NCI-H1092 treated with DMSO at 0.1 percent for 48 hours (cell line): ENCODE data around the gene SGK2.

Source experiments
- DNase-seq: peaks from one replicate; lab custom pipeline; 2025; lab: John Stamatoyannopoulos, UW

Gene SGK2

GRCh38 chr20:43558412-43559146, at the start of gene SGK2:
Gene SGK2, plus strand, starts transcription at chr20:43559027. Its CDS starts 7,469 bp downstream, at chr20:43566496.
- no peak for DNase-seq

- DNase-seq = no peak
These were observed 46.9 kb upstream of the SGK2 start for GRCh38 chr20:43511879-43512278.

- no peak for DNase-seq
These were observed 45.4 kb upstream of the SGK2 start for GRCh38 chr20:43513372-43513930.

- DNase-seq = peak; percentile 98
These were observed 44.7 kb upstream of the SGK2 start for GRCh38 chr20:43513931-43514647.

- DNase-seq = no peak
These were observed 44.2 kb upstream of the SGK2 start for GRCh38 chr20:43514648-43514999.

GRCh38 chr20:43515628-43516027, 43.2 kb upstream of the SGK2 start:
- no peak for DNase-seq

- no peak for DNase-seq
These were observed 42.5 kb upstream of the SGK2 start for GRCh38 chr20:43516251-43516824.

GRCh38 chr20:43520074-43520630, 38.7 kb upstream of the SGK2 start:
- DNase-seq = no peak

- DNase-seq = no peak
These were observed 33.8 kb upstream of the SGK2 start for GRCh38 chr20:43525021-43525420.

GRCh38 chr20:43528258-43528875, 30.5 kb upstream of the SGK2 start:
- no peak for DNase-seq

GRCh38 chr20:43529051-43529450, 29.8 kb upstream of the SGK2 start:
- DNase-seq = no peak

- DNase-seq = no peak
These were observed 29.2 kb upstream of the SGK2 start for GRCh38 chr20:43529457-43530153.

- DNase-seq = no peak
These were observed 28.3 kb upstream of the SGK2 start for GRCh38 chr20:43530321-43531090.

GRCh38 chr20:43531091-43531443, 27.8 kb upstream of the SGK2 start:
- DNase-seq = no peak

- DNase-seq = no peak
These were observed 26.3 kb upstream of the SGK2 start for GRCh38 chr20:43532416-43533055.

GRCh38 chr20:43533060-43533459, 25.8 kb upstream of the SGK2 start:
- DNase-seq = no peak

- DNase-seq = no peak
These were observed 24.8 kb upstream of the SGK2 start for GRCh38 chr20:43534016-43534415.

- no peak for DNase-seq
These were observed 24.0 kb upstream of the SGK2 start for GRCh38 chr20:43534791-43535350.

- DNase-seq = no peak
These were observed 23.3 kb upstream of the SGK2 start for GRCh38 chr20:43535370-43536004.
